HEK293 (cell line): Measurements from ENCODE around the gene PDGFB.

ENCODE experiments used
- CTCF ChIA-PET: fragments of 350-600 bp; formaldehyde crosslinking; extraction: SDS; loops from one replicate; lab custom pipeline; 2021; ENCODE audit warnings: antibody characterized with exemption; lab: Yijun Ruan, JAX
- POLR2A ChIA-PET: fragments of 300-600 bp; formaldehyde crosslinking; extraction: SDS; loops from one replicate; lab custom pipeline; 2020; ENCODE audit warnings: antibody characterized with exemption, inconsistent platforms; lab: Yijun Ruan, JAX
- H3K27ac ChIP-seq: fragments of 200-500 bp; sonication (Bioruptor generic); 2 replicates; pipeline ENCODE4 v1.5.1; 2014; ENCODE audit warnings: low read depth, low read length, control low read depth, inconsistent platforms; ENCODE audit errors: extremely low read depth
- H3K36me3 ChIP-seq, 2 experiments: fragments of 200-500 bp in 1 of 2; sonication (Bioruptor generic) in 1 of 2; 1 replicate in 1 of 2; 2 replicates in 1 of 2; pipeline ENCODE4 v1.5.1; 2014 to 2017; ENCODE audit warnings: inconsistent platforms in 2 of 2, low read length in 2 of 2; ENCODE audit not compliant: control insufficient read depth in 2 of 2, insufficient read depth in 1 of 2
- H3K4me1 ChIP-seq: fragments of 200-500 bp; sonication (Bioruptor generic); 2 replicates; pipeline ENCODE4 v1.5.1; 2014; ENCODE audit warnings: mild to moderate bottlenecking, low read length, inconsistent platforms; ENCODE audit not compliant: control insufficient read depth, insufficient read depth
- H3K4me3 ChIP-seq: 2 replicates; pipeline ENCODE4 v1.5.1; 2011; ENCODE audit warnings: low read depth, mild to moderate bottlenecking, control low read depth, low read length, moderate library complexity
- H3K9me3 ChIP-seq: fragments of 200-500 bp; sonication (Bioruptor generic); 2 replicates; pipeline ENCODE4 v1.5.1; 2014; ENCODE audit warnings: low read depth, low read length, inconsistent platforms; ENCODE audit not compliant: control insufficient read depth, insufficient read depth
- GLIS1 ChIP-seq: fragments of 450-650 bp; formaldehyde crosslinking; IDR thresholded peaks from 2 replicates; pipeline ENCODE4 v1.5.1; 2016; ENCODE audit warnings: missing biosample characterization, missing genetic modification characterization
- HIC1 ChIP-seq: fragments of 450-650 bp; formaldehyde crosslinking; IDR thresholded peaks from 2 replicates; pipeline ENCODE4 v1.5.1; 2016; ENCODE audit warnings: missing biosample characterization, missing genetic modification characterization
- KLF1 ChIP-seq: fragments of 450-650 bp; formaldehyde crosslinking; IDR thresholded peaks from 2 replicates; pipeline ENCODE4 v1.5.1; 2016; ENCODE audit warnings: missing biosample characterization, missing genetic modification characterization
- KLF17 ChIP-seq: fragments of 450-650 bp; formaldehyde crosslinking; IDR thresholded peaks from 2 replicates; pipeline ENCODE4 v1.5.1; 2016; ENCODE audit warnings: missing biosample characterization, missing genetic modification characterization
- WT1 ChIP-seq: fragments of 450-650 bp; formaldehyde crosslinking; IDR thresholded peaks from 2 replicates; pipeline ENCODE4 v1.5.1; 2016; ENCODE audit warnings: missing biosample characterization, missing genetic modification characterization
- ZBTB11 ChIP-seq: fragments of 450-650 bp; formaldehyde crosslinking; conservative IDR thresholded peaks from 2 replicates; pipeline ENCODE4 v1.5.1; 2016; ENCODE audit warnings: low read depth, missing biosample characterization, missing genetic modification characterization
- ZBTB7A ChIP-seq: fragments of 450-650 bp; formaldehyde crosslinking; IDR thresholded peaks from 2 replicates; pipeline ENCODE4 v1.5.1; 2016; ENCODE audit warnings: low read depth, missing biosample characterization, missing genetic modification characterization
- ZNF23 ChIP-seq: fragments of 450-650 bp; formaldehyde crosslinking; IDR thresholded peaks from 2 replicates; pipeline ENCODE4 v1.5.1; 2016; ENCODE audit warnings: missing biosample characterization, missing genetic modification characterization, borderline replicate concordance
- ZNF311 ChIP-seq: fragments of 450-650 bp; formaldehyde crosslinking; IDR thresholded peaks from 2 replicates; pipeline ENCODE4 v1.5.1; 2017; ENCODE audit warnings: missing biosample characterization, missing genetic modification characterization, borderline replicate concordance
- ZNF521 ChIP-seq: fragments of 450-650 bp; formaldehyde crosslinking; IDR thresholded peaks from 2 replicates; pipeline ENCODE4 v1.5.1; 2017; ENCODE audit warnings: missing biosample characterization, mild to moderate bottlenecking, missing genetic modification characterization
- ZNF645 ChIP-seq: fragments of 450-650 bp; formaldehyde crosslinking; IDR thresholded peaks from 2 replicates; pipeline ENCODE4; 2016; ENCODE audit warnings: missing biosample characterization, missing genetic modification characterization
- ZNF692 ChIP-seq: fragments of 450-650 bp; formaldehyde crosslinking; IDR thresholded peaks from 2 replicates; pipeline ENCODE4 v1.5.1; 2016; ENCODE audit warnings: missing biosample characterization, missing genetic modification characterization

Gene PDGFB

GRCh38 chr22:39236321-39237317 lies 8.2 kb downstream of the PDGFB start (continued):
- TF ChIP-seq WT1 (tag by site-specific recombination) (peak; percentile 68), GLIS1 (peak; percentile 91), ZBTB11 (tag by site-specific recombination) (no peak), ZNF23 (tag by site-specific recombination) (no peak), ZNF311 (tag by site-specific recombination) (no peak), ZNF521 (tag by site-specific recombination) (no peak), ZBTB7A (no peak)

- CTCF ChIA-PET = interaction anchor here (0.7 to 1.7 kb wide), 3 partner anchors 18 to 72 kb away, joined by 4 to 6 read pairs (median 4); no protein-coding TSS in a partner anchor
- H3K4me3 ChIP-seq = no peak overlapping the region
- TF ChIP-seq KLF17 (peak; percentile 53; the same call in 1 of the 2 replicates), HIC1 (tag by site-specific recombination) (0 out of 2 replicates have a peak, but pooled peaks have one; percentile 49), KLF1 (tag by site-specific recombination) (peak; percentile 94), ZNF692 (tag by site-specific recombination) (peak; percentile 62; the same call in 1 of the 2 replicates), ZNF645 (tag by site-specific recombination) (no peak)
- TF ChIP-seq, all 188 proteins: peak for 4
- H3K27ac ChIP-seq = no peak overlapping the region
- H3K4me1 ChIP-seq = peaks cover 20% of the 10 kb centered on the region
- POLR2A ChIA-PET = interaction anchor here (0.7 to 2.5 kb wide), 3 partner anchors 10 to 189 kb away, joined by 3 to 16 read pairs (median 4); partner anchors contain the start of gene PDGFB
- H3K9me3 ChIP-seq = no peaks in the 10 kb centered on the region
- H3K36me3 ChIP-seq = no peaks in the 10 kb centered on the region
Observed at GRCh38 chr22:39234867-39235687, 9.7 kb downstream of the PDGFB start.
